ENCODE data around the gene USP40.

Gene USP40

GRCh38 chr2:233436191-233436581, 130.4 kb downstream of the USP40 start:
- peaks cover 17% of the 10 kb centered on the region for H3K36me3 ChIP-seq (ENCODE audit: insufficient read depth, low read length)
- no peak overlapping the region for H3K4me3 ChIP-seq (ENCODE audit: low read length)
- no peaks in the 10 kb centered on the region for H3K4me1 ChIP-seq (ENCODE audit: insufficient read depth, low read length)
- H2AFZ ChIP-seq (ENCODE audit: low read depth, low read length) = no peak overlapping the region
- no peaks in the 10 kb centered on the region for H3K27me3 ChIP-seq (ENCODE audit: insufficient read depth, low read length)
- H3K9me3 ChIP-seq (ENCODE audit: low read length) = no peaks in the 10 kb centered on the region

GRCh38 chr2:233435436-233436190, 131.0 kb downstream of the USP40 start:
- Histone ChIP-seq H3K9me3 (ENCODE audit: low read length) (no peaks in the 10 kb centered on the region), H3K4me3 (ENCODE audit: low read length) (no peak overlapping the region), H3K27me3 (ENCODE audit: insufficient read depth, low read length) (no peaks in the 10 kb centered on the region), H3K36me3 (ENCODE audit: insufficient read depth, low read length) (peaks cover 17% of the 10 kb centered on the region), H3K4me1 (ENCODE audit: insufficient read depth, low read length) (no peaks in the 10 kb centered on the region), H2AFZ (ENCODE audit: low read depth, low read length) (no peak overlapping the region)

GRCh38 chr2:233434666-233435330, 131.8 kb downstream of the USP40 start:
- Histone ChIP-seq H3K9me3 (ENCODE audit: low read length) (no peaks in the 10 kb centered on the region), H3K4me1 (ENCODE audit: insufficient read depth, low read length) (no peaks in the 10 kb centered on the region), H3K27me3 (ENCODE audit: insufficient read depth, low read length) (no peaks in the 10 kb centered on the region), H2AFZ (ENCODE audit: low read depth, low read length) (no peak overlapping the region), H3K4me3 (ENCODE audit: low read length) (no peak overlapping the region), H3K36me3 (ENCODE audit: insufficient read depth, low read length) (peaks cover 16% of the 10 kb centered on the region)

- no peaks in the 10 kb centered on the region for H3K27me3 ChIP-seq (ENCODE audit: insufficient read depth, low read length)
- no peaks in the 10 kb centered on the region for H3K4me1 ChIP-seq (ENCODE audit: insufficient read depth, low read length)
- H3K9me3 ChIP-seq (ENCODE audit: low read length) = no peaks in the 10 kb centered on the region
- no peak overlapping the region for H2AFZ ChIP-seq (ENCODE audit: low read depth, low read length)
- no peak overlapping the region for H3K4me3 ChIP-seq (ENCODE audit: low read length)
- H3K36me3 ChIP-seq (ENCODE audit: insufficient read depth, low read length) = peaks cover 13% of the 10 kb centered on the region
Measured at GRCh38 chr2:233433794-233434193, 132.8 kb downstream of the USP40 start.

- Histone ChIP-seq H3K4me1 (ENCODE audit: insufficient read depth, low read length) (no peaks in the 10 kb centered on the region), H3K36me3 (ENCODE audit: insufficient read depth, low read length) (peaks cover 12% of the 10 kb centered on the region), H3K27me3 (ENCODE audit: insufficient read depth, low read length) (no peaks in the 10 kb centered on the region), H2AFZ (ENCODE audit: low read depth, low read length) (no peak overlapping the region), H3K9me3 (ENCODE audit: low read length) (no peaks in the 10 kb centered on the region), H3K4me3 (ENCODE audit: low read length) (no peak overlapping the region)
Measured at GRCh38 chr2:233433029-233433428, 133.6 kb downstream of the USP40 start.

- no peak overlapping the region for H2AFZ ChIP-seq (ENCODE audit: low read depth, low read length)
- H3K9me3 ChIP-seq (ENCODE audit: low read length) = peaks cover 2% of the 10 kb centered on the region
- no peaks in the 10 kb centered on the region for H3K4me1 ChIP-seq (ENCODE audit: insufficient read depth, low read length)
- H3K4me3 ChIP-seq (ENCODE audit: low read length) = no peak overlapping the region
- no peaks in the 10 kb centered on the region for H3K36me3 ChIP-seq (ENCODE audit: insufficient read depth, low read length)
- H3K27me3 ChIP-seq (ENCODE audit: insufficient read depth, low read length) = no peaks in the 10 kb centered on the region
Measured at GRCh38 chr2:233430651-233431050, 135.9 kb downstream of the USP40 start.

- Histone ChIP-seq H3K9me3 (ENCODE audit: low read length) (peaks cover 2% of the 10 kb centered on the region), H3K4me1 (ENCODE audit: insufficient read depth, low read length) (no peaks in the 10 kb centered on the region), H3K27me3 (ENCODE audit: insufficient read depth, low read length) (no peaks in the 10 kb centered on the region), H3K4me3 (ENCODE audit: low read length) (no peak overlapping the region), H3K36me3 (ENCODE audit: insufficient read depth, low read length) (no peaks in the 10 kb centered on the region), H2AFZ (ENCODE audit: low read depth, low read length) (no peak overlapping the region)
Measured at GRCh38 chr2:233430081-233430480, 136.5 kb downstream of the USP40 start.

GRCh38 chr2:233429175-233429897, 137.2 kb downstream of the USP40 start:
- no peak overlapping the region for H2AFZ ChIP-seq (ENCODE audit: low read depth, low read length)
- H3K36me3 ChIP-seq (ENCODE audit: insufficient read depth, low read length) = no peaks in the 10 kb centered on the region
- H3K4me3 ChIP-seq (ENCODE audit: low read length) = no peak overlapping the region

GRCh38 chr2:233428438-233428837, 138.1 kb downstream of the USP40 start:
- no peaks in the 10 kb centered on the region for H3K27me3 ChIP-seq (ENCODE audit: insufficient read depth, low read length)
- H3K36me3 ChIP-seq (ENCODE audit: insufficient read depth, low read length) = no peaks in the 10 kb centered on the region
- H2AFZ ChIP-seq (ENCODE audit: low read depth, low read length) = no peak overlapping the region
- peaks cover 6% of the 10 kb centered on the region for H3K9me3 ChIP-seq (ENCODE audit: low read length)
- H3K4me3 ChIP-seq (ENCODE audit: low read length) = no peak overlapping the region
- H3K4me1 ChIP-seq (ENCODE audit: insufficient read depth, low read length) = no peaks in the 10 kb centered on the region

More at GRCh38 chr2:233429175-233429897, 137.2 kb downstream of the USP40 start:
- peaks cover 4% of the 10 kb centered on the region for H3K9me3 ChIP-seq (ENCODE audit: low read length)
- no peaks in the 10 kb centered on the region for H3K4me1 ChIP-seq (ENCODE audit: insufficient read depth, low read length)
- no peaks in the 10 kb centered on the region for H3K27me3 ChIP-seq (ENCODE audit: insufficient read depth, low read length)

- H2AFZ ChIP-seq (ENCODE audit: low read depth, low read length) = no peak overlapping the region
- no peak overlapping the region for H3K4me3 ChIP-seq (ENCODE audit: low read length)
- no peaks in the 10 kb centered on the region for H3K36me3 ChIP-seq (ENCODE audit: insufficient read depth, low read length)
Measured at GRCh38 chr2:233428008-233428407, 138.6 kb downstream of the USP40 start.

GRCh38 chr2:233426619-233427342, 139.8 kb downstream of the USP40 start:
- no peak overlapping the region for H2AFZ ChIP-seq (ENCODE audit: low read depth, low read length)

More at GRCh38 chr2:233428008-233428407, 138.6 kb downstream of the USP40 start:
- Histone ChIP-seq H3K27me3 (ENCODE audit: insufficient read depth, low read length) (no peaks in the 10 kb centered on the region), H3K4me1 (ENCODE audit: insufficient read depth, low read length) (no peaks in the 10 kb centered on the region), H3K9me3 (ENCODE audit: low read length) (peaks cover 6% of the 10 kb centered on the region)

More at GRCh38 chr2:233426619-233427342, 139.8 kb downstream of the USP40 start:
- Histone ChIP-seq H3K9me3 (ENCODE audit: low read length) (peaks cover 6% of the 10 kb centered on the region), H3K36me3 (ENCODE audit: insufficient read depth, low read length) (no peaks in the 10 kb centered on the region), H3K4me1 (ENCODE audit: insufficient read depth, low read length) (no peaks in the 10 kb centered on the region), H3K27me3 (ENCODE audit: insufficient read depth, low read length) (no peaks in the 10 kb centered on the region), H3K4me3 (ENCODE audit: low read length) (no peak overlapping the region)
